ENCODE data around the gene DEDD.

Gene DEDD

DNA sequence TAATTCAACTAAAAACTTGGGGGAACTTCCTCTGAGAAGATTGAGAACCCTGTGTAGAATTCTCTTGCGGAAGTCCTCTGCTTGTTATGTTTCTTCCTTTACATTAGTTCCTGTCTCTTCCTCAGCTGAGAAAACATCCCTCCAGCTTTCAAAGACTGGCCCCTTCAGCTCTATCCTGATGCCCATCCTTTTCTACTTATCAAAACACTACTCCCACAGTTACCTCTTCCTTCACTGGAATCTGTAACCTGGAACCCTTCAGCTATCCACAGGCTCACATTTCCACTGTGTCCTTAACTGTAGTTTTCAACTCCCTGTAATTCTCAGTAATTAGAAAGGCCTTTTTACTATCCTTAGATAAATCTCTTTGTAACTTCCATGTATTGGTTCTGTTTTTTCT, 6.0 kb upstream of the DEDD start:
- H3K9me3 ChIP-seq (ENCODE audit: severe bottlenecking): no peaks in the 10 kb centered on the region
- TF ChIP-seq, protein P1, sequence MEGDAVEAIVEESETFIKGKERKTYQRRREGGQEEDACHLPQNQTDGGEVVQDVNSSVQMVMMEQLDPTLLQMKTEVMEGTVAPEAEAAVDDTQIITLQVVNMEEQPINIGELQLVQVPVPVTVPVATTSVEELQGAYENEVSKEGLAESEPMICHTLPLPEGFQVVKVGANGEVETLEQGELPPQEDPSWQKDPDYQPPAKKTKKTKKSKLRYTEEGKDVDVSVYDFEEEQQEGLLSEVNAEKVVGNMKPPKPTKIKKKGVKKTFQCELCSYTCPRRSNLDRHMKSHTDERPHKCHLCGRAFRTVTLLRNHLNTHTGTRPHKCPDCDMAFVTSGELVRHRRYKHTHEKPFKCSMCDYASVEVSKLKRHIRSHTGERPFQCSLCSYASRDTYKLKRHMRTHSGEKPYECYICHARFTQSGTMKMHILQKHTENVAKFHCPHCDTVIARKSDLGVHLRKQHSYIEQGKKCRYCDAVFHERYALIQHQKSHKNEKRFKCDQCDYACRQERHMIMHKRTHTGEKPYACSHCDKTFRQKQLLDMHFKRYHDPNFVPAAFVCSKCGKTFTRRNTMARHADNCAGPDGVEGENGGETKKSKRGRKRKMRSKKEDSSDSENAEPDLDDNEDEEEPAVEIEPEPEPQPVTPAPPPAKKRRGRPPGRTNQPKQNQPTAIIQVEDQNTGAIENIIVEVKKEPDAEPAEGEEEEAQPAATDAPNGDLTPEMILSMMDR (IDR thresholded peaks at IDR 0.05; ENCODE audit: poor library complexity, severe bottlenecking): no peak
- H3K4me3 ChIP-seq (ENCODE audit: severe bottlenecking): no peak overlapping the region
- H3K4me1 ChIP-seq (ENCODE audit: insufficient read depth, poor library complexity, severe bottlenecking): peaks cover 4% of the 10 kb centered on the region
- DNase-seq (ENCODE audit: low spot score) (no peak), ATAC-seq (ENCODE audit: low read depth) (no peak)
- H3K27me3 ChIP-seq (ENCODE audit: insufficient read depth, poor library complexity, severe bottlenecking): no peaks in the 10 kb centered on the region
- H3K36me3 ChIP-seq (ENCODE audit: low read depth): no peaks in the 10 kb centered on the region
- H3K27ac ChIP-seq (ENCODE audit: poor library complexity, severe bottlenecking): no peak overlapping the region

- TF ChIP-seq, protein P1 (IDR thresholded peaks at IDR 0.05; ENCODE audit: poor library complexity, severe bottlenecking): no peak
- ATAC-seq (ENCODE audit: low read depth) (no peak), DNase-seq (ENCODE audit: low spot score) (no peak)
- H3K36me3 ChIP-seq (ENCODE audit: low read depth): no peaks in the 10 kb centered on the region
- H3K27ac ChIP-seq (ENCODE audit: poor library complexity, severe bottlenecking): no peak overlapping the region
- no peak overlapping the region for H3K4me3 ChIP-seq (ENCODE audit: severe bottlenecking)
- H3K27me3 ChIP-seq (ENCODE audit: insufficient read depth, poor library complexity, severe bottlenecking): no peaks in the 10 kb centered on the region
- H3K4me1 ChIP-seq (ENCODE audit: insufficient read depth, poor library complexity, severe bottlenecking): peaks cover 4% of the 10 kb centered on the region
- no peaks in the 10 kb centered on the region for H3K9me3 ChIP-seq (ENCODE audit: severe bottlenecking)
These were observed 5.4 kb upstream of the DEDD start for GRCh38 chr1:161137881-161138280.

- peaks cover 26% of the 10 kb centered on the region for H3K36me3 ChIP-seq (ENCODE audit: low read depth)
- no peaks in the 10 kb centered on the region for H3K9me3 ChIP-seq (ENCODE audit: severe bottlenecking)
- no peaks in the 10 kb centered on the region for H3K27me3 ChIP-seq (ENCODE audit: insufficient read depth, poor library complexity, severe bottlenecking)
- peak overlapping the region; percentile 88 for H3K27ac ChIP-seq (ENCODE audit: poor library complexity, severe bottlenecking)
- DNase-seq (ENCODE audit: low spot score) (no peak), ATAC-seq (ENCODE audit: low read depth) (no peak)
- peak overlapping the region; percentile 56 for H3K4me3 ChIP-seq (ENCODE audit: severe bottlenecking)
- TF ChIP-seq, protein P1 (IDR thresholded peaks at IDR 0.05; ENCODE audit: poor library complexity, severe bottlenecking): no peak
- peaks cover 7% of the 10 kb centered on the region for H3K4me1 ChIP-seq (ENCODE audit: insufficient read depth, poor library complexity, severe bottlenecking)
These were observed 813 bp upstream of the DEDD start for GRCh38 chr1:161133220-161133740.

GRCh38 chr1:161131523-161132409, 701 bp downstream of the DEDD start:
- no peaks in the 10 kb centered on the region for H3K27me3 ChIP-seq (ENCODE audit: insufficient read depth, poor library complexity, severe bottlenecking)
- no peaks in the 10 kb centered on the region for H3K9me3 ChIP-seq (ENCODE audit: severe bottlenecking)
- peak overlapping the region; percentile 88 for H3K27ac ChIP-seq (ENCODE audit: poor library complexity, severe bottlenecking)
- peak overlapping the region; percentile 56 for H3K4me3 ChIP-seq (ENCODE audit: severe bottlenecking)
- DNase-seq (ENCODE audit: low spot score): no peak
- H3K36me3 ChIP-seq (ENCODE audit: low read depth): peaks cover 41% of the 10 kb centered on the region
- TF ChIP-seq, protein P1 (IDR thresholded peaks at IDR 0.05; ENCODE audit: poor library complexity, severe bottlenecking): no peak
- H3K4me1 ChIP-seq (ENCODE audit: insufficient read depth, poor library complexity, severe bottlenecking): peaks cover 7% of the 10 kb centered on the region
- peak; percentile 2; the same call in 1 of the 3 replicates for ATAC-seq (ENCODE audit: low read depth)

- TF ChIP-seq, protein P1 (IDR thresholded peaks at IDR 0.05; ENCODE audit: poor library complexity, severe bottlenecking): no peak
- Histone ChIP-seq H3K4me1 (ENCODE audit: insufficient read depth, poor library complexity, severe bottlenecking) (peaks cover 7% of the 10 kb centered on the region), H3K36me3 (ENCODE audit: low read depth) (peaks cover 54% of the 10 kb centered on the region), H3K9me3 (ENCODE audit: severe bottlenecking) (no peaks in the 10 kb centered on the region), H3K4me3 (ENCODE audit: severe bottlenecking) (no peak overlapping the region), H3K27me3 (ENCODE audit: insufficient read depth, poor library complexity, severe bottlenecking) (no peaks in the 10 kb centered on the region), H3K27ac (ENCODE audit: poor library complexity, severe bottlenecking) (no peak overlapping the region)
- no peak for ATAC-seq (ENCODE audit: low read depth)
- DNase-seq (ENCODE audit: low spot score): no peak
These were observed 2.2 kb downstream of the DEDD start for GRCh38 chr1:161130266-161130665.

Data from RWPE2 (cell line).